ENCODE data around the gene KCNK10. TPM values are rescaled to one million over a fixed set of nuclear protein-coding genes. Genes with fewer than 3 reads are reported as not detected.

KCNK10 gene
- total RNA-seq, 4 donors from 2014 or later: 0.17 TPM; not detected in 3

DNA sequence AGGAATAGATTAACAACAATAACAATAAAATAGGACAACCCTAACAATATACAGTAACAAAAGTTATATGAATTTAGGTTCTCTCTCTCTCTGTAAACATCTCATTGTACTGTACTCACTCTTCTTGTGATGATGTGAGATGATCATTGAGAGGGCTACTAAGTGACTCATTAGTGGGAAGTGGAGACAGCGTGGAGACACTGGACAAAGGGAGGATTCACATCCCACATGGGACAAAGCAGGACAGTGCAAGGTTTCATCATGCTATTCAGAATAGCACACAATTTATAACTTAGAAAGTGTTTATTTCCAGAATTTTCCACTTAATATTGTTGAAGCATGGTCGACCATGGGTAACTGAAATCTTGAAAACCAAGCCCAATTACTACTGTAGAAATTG lies 36.4 kb upstream of the KCNK10 start:
- intact Hi-C loops (cut with DNase I): no loop called here
- no peak overlapping the region for H3K4me3 ChIP-seq

DNA sequence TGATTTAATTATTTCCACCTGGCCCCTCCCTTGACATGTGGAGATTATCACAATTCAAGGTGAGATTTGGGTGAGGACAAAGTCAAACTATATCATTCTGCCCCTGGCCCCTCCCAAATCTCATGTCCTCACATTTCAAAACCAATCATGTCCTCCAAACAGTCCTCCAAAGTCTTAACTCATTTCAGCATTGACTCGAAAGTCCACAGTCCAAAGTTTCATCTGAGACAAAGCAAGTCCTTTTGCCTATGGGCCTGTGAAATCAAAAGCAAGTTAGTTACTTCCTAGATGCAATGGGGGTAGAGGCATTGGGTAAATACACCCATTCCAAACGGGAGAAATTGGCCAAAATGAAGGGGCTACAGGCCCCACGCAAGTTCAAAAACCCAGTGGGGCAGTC lies 31.3 kb upstream of the KCNK10 start:
- H3K27me3 ChIP-seq: no peaks in the 10 kb centered on the region
- no peaks in the 10 kb centered on the region for H3K9me3 ChIP-seq
- no peak overlapping the region for H3K4me3 ChIP-seq
- WGBS: 82% methylated on average over 3 of the region's 3 CpGs
- no peak for DNase-seq (ENCODE audit: extremely low spot score)
- intact Hi-C loops (cut with DNase I): no loop called here
- H3K27ac ChIP-seq (replicated peaks in 1 of 4): no peak overlapping the region
- no peaks in the 10 kb centered on the region for H3K36me3 ChIP-seq
- H3K4me1 ChIP-seq: no peaks in the 10 kb centered on the region
- TF ChIP-seq EP300 (IDR thresholded peaks at IDR 0.05): no peak
- TF ChIP-seq, protein P1, sequence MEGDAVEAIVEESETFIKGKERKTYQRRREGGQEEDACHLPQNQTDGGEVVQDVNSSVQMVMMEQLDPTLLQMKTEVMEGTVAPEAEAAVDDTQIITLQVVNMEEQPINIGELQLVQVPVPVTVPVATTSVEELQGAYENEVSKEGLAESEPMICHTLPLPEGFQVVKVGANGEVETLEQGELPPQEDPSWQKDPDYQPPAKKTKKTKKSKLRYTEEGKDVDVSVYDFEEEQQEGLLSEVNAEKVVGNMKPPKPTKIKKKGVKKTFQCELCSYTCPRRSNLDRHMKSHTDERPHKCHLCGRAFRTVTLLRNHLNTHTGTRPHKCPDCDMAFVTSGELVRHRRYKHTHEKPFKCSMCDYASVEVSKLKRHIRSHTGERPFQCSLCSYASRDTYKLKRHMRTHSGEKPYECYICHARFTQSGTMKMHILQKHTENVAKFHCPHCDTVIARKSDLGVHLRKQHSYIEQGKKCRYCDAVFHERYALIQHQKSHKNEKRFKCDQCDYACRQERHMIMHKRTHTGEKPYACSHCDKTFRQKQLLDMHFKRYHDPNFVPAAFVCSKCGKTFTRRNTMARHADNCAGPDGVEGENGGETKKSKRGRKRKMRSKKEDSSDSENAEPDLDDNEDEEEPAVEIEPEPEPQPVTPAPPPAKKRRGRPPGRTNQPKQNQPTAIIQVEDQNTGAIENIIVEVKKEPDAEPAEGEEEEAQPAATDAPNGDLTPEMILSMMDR (IDR thresholded peaks at IDR 0.05): no peak
- TF ChIP-seq POLR2AphosphoS5 (IDR thresholded peaks at IDR 0.05): no peak
- no peak for TF ChIP-seq POLR2A (IDR thresholded peaks at IDR 0.05; ENCODE audit: low read depth)

More for the DNA sequence above, 36.4 kb upstream of the KCNK10 start:
- TF ChIP-seq EP300 (IDR thresholded peaks at IDR 0.05): no peak
- no peak for TF ChIP-seq POLR2AphosphoS5 (IDR thresholded peaks at IDR 0.05)
- TF ChIP-seq POLR2A (IDR thresholded peaks at IDR 0.05; ENCODE audit: low read depth): no peak
- TF ChIP-seq, protein P1 (IDR thresholded peaks at IDR 0.05): no peak
- Histone ChIP-seq H3K27ac (replicated peaks in 1 of 4) (no peak overlapping the region), H3K27me3 (no peaks in the 10 kb centered on the region), H3K4me1 (no peaks in the 10 kb centered on the region), H3K9me3 (no peaks in the 10 kb centered on the region), H3K36me3 (no peaks in the 10 kb centered on the region)
- 68% methylated on average over 2 of the region's 2 CpGs for WGBS
- no peak for DNase-seq (ENCODE audit: extremely low spot score)

DNA sequence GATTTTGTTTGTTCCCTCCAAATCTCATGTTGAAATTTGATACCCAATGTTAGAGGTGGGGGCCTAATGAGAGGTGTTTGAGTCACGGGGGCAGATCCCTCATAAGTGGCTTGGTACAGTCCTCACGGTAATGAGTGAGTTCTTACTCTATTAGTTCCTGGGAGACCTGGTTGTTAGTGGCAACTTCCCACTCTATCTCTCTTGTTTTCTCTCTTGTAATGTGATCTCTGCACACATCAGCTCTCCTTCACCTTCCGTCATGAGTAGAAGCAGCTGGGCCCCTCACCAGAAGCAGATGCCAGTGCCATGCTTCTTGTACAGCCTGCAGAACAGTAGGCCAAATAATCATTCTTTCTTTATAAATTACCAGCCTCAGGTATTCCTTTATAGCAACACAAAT lies 29.6 kb upstream of the KCNK10 start:
- no peak for TF ChIP-seq POLR2AphosphoS5 (IDR thresholded peaks at IDR 0.05)
- TF ChIP-seq, protein P1 (IDR thresholded peaks at IDR 0.05): no peak
- no peak for TF ChIP-seq EP300 (IDR thresholded peaks at IDR 0.05)
- no peak for TF ChIP-seq POLR2A (IDR thresholded peaks at IDR 0.05; ENCODE audit: low read depth)
- intact Hi-C loops (cut with DNase I): no loop called here
- no peak overlapping the region for H3K27ac ChIP-seq (replicated peaks in 1 of 4)
- H3K4me1 ChIP-seq: no peaks in the 10 kb centered on the region
- H3K27me3 ChIP-seq: no peaks in the 10 kb centered on the region
- H3K4me3 ChIP-seq: no peak overlapping the region
- H3K36me3 ChIP-seq: no peaks in the 10 kb centered on the region
- no peaks in the 10 kb centered on the region for H3K9me3 ChIP-seq
- 67% methylated on average over 3 of the region's 3 CpGs for WGBS
- no peak for DNase-seq (ENCODE audit: extremely low spot score)

DNA sequence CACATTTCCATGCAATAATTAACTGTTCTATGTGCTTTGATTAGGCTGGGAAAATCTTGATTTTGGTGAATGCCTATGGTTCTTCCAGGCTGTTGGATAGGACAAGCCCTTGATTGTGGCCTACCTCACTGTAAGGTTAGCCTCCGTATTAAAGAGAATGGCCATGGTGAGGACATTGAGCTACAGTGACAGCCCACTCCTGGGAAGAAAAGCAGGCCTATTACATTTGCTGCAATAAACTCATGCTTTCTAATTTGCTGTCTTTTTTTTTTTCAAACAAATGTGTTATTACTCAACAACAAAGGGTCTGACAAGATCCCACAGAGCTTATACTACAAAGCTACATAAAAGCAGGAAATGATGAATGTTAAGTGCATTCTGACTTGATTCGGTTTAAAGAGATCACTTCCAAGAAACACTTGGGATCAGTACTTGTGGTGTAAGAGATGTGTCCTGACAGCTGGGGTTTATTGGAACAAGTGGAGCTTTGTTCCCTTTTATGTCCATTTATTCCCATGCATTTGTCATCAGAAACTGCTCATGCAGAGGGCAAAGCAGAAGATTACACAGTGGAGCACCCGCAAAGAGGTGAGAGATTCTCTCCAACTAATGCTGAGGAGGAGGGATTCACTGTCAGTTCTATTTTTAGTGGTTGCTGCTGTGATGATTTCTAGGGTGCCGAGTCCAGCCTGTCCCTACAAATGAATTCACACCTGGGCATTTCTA lies 29.1 kb upstream of the KCNK10 start:
- intact Hi-C loops (cut with DNase I): no loop called here
- Histone ChIP-seq H3K4me3 (no peak overlapping the region), H3K4me1 (no peaks in the 10 kb centered on the region), H3K27ac (replicated peaks in 1 of 4) (no peak overlapping the region), H3K27me3 (no peaks in the 10 kb centered on the region), H3K9me3 (no peaks in the 10 kb centered on the region), H3K36me3 (no peaks in the 10 kb centered on the region)
- no peak for DNase-seq (ENCODE audit: extremely low spot score)
- TF ChIP-seq POLR2AphosphoS5 (IDR thresholded peaks at IDR 0.05) (no peak), POLR2A (IDR thresholded peaks at IDR 0.05; ENCODE audit: low read depth) (no peak), EP300 (IDR thresholded peaks at IDR 0.05) (no peak)
- TF ChIP-seq, protein P1 (IDR thresholded peaks at IDR 0.05): no peak
- 34% methylated on average over 4 of the region's 4 CpGs for WGBS

DNA sequence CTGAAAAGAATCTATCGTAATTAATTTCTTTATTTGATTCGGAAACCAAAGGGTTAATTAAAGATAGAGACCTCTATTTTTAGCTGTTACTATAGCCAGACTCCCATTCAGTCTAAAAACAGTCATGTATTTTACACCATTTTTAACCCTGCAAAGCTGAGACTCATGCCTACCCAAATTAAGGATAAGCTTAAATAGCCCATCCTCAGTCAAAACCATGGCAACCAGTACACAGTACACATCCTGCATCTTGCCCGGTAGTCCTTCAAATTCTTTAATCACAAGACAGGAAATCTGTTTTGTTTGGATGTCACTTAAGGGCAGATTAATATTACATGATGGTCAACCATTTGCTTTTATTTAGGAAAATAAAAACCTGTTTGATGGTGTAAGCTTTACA lies 25.5 kb upstream of the KCNK10 start:
- 55% methylated on average over 3 of the region's 3 CpGs for WGBS
- TF ChIP-seq, protein P1 (IDR thresholded peaks at IDR 0.05): no peak
- TF ChIP-seq POLR2A (IDR thresholded peaks at IDR 0.05; ENCODE audit: low read depth) (no peak), EP300 (IDR thresholded peaks at IDR 0.05) (no peak), POLR2AphosphoS5 (IDR thresholded peaks at IDR 0.05) (no peak)
- intact Hi-C loops (cut with DNase I): no loop called here
- Histone ChIP-seq H3K4me3 (no peak overlapping the region), H3K4me1 (no peaks in the 10 kb centered on the region), H3K9me3 (no peaks in the 10 kb centered on the region), H3K36me3 (no peaks in the 10 kb centered on the region), H3K27me3 (no peaks in the 10 kb centered on the region), H3K27ac (replicated peaks in 1 of 4) (no peak overlapping the region)
- DNase-seq (ENCODE audit: extremely low spot score): no peak
